Choroid plexus epithelial cell (primary cell): ENCODE measurements around the gene MPDZ.

Source experiments
- DNase-seq: peaks from one replicate; pipeline ENCODE4 v3.0.0-alpha.2; 2010; ENCODE audit warnings: low read depth
- H3K4me3 ChIP-seq: 2 replicates; pipeline ENCODE4 v1.5.1; 2011; ENCODE audit warnings: low read depth, mild to moderate bottlenecking, control low read depth, low read length, moderate library complexity
- CTCF ChIP-seq: conservative IDR thresholded peaks from 2 replicates; pipeline ENCODE4 v1.5.1; 2011; ENCODE audit warnings: low read depth, mild to moderate bottlenecking, control low read depth, inconsistent platforms, low read length, moderate library complexity

MPDZ gene

GRCh38 chr9:13295556-13295955 is 16.1 kb upstream of the MPDZ start:
- no peak for TF ChIP-seq CTCF
- DNase-seq, result peak; percentile 21
- H3K4me3 ChIP-seq, result no peak overlapping the region

DNA sequence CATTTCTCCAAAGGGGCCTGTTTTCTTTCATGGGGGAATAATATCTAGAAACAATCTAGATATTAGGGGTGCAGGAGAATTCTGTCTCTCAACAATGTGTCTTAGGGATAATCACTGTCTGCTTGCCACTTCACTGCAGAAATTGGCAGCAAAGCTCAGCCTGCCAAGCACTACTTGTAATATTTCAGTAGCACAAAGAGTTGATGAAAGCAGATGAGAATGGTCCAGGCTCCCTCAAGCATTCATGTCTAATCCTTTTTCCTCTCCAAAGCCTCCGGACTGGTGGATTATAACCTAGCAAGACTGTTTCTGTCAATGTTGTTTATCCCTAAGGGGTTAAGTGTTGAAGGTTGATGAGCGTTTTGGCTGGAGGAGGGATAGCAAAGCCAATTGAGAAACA is 13.3 kb upstream of the MPDZ start:
- no peak for TF ChIP-seq CTCF

DNA sequence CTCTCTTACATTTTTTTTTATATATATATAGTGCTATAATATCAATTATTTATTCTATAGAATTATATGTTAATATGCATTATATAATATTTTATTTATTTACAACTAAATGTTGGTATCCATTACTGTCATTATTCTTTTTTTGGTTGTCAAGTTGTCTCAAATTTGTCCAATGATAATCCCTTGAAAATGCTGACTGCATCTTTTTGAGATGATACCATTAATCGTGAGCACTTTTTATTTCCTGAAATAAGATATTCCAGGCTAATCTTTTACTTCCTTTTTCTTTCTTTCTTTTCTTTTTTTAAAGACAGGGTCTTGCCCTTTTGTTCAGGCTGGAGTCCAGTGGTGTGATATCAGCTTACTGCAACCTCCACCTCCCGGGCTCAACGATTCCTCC is 12.7 kb upstream of the MPDZ start:
- no peak for DNase-seq
- no peak for TF ChIP-seq CTCF
- no peak overlapping the region for H3K4me3 ChIP-seq

More for the DNA sequence above, 13.3 kb upstream of the MPDZ start:
- no peak overlapping the region for H3K4me3 ChIP-seq
- no peak for DNase-seq

GRCh38 chr9:13291718-13292117 is 12.2 kb upstream of the MPDZ start:
- no peak overlapping the region for H3K4me3 ChIP-seq
- no peak for DNase-seq
- TF ChIP-seq CTCF, result no peak

- DNase-seq, result peak; percentile 45
- H3K4me3 ChIP-seq, result no peak overlapping the region
- TF ChIP-seq CTCF, result no peak
Measured at GRCh38 chr9:13284011-13284410, 4.5 kb upstream of the MPDZ start.

- peak; percentile 52 for DNase-seq
- H3K4me3 ChIP-seq, result no peak overlapping the region
- TF ChIP-seq CTCF, result no peak
Measured at GRCh38 chr9:13282998-13283397, 3.5 kb upstream of the MPDZ start.

DNA sequence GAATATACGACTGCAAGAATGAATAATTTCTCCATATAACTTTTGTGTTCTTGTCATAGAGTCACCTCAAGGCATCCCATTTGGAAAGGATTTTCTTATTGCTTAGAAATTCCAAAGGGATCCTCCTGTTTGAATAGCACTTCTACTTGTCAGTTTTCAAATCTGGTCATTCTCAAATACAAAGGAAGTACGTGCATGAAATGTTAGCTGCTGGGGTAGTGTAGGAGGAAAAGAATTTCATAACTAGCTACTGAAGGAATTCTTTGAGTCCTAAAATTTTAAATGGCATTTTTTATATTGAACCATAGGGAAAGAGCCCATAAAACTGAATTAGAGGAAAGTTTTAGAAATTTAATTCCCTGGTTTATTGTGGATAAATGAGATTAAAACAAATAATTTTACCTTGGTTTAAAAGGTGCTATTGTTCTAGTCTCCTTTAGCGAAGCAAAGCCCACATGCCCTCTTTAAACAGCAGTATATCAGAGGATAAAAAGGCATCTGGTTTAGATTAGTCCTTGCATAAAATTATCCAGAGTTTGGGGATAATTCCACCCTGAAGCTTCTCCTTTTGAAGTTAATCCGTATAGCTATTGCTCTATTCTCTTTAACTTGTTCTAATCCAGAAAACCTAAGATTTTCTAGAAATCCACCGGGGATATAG is 2.0 kb upstream of the MPDZ start:
- H3K4me3 ChIP-seq, result no peak overlapping the region
- no peak for DNase-seq
- TF ChIP-seq CTCF, result no peak
